GM12865 (cell line): ENCODE measurements around the gene MYO1B.

Source experiments
- DNase-seq: peaks from one replicate; pipeline ENCODE4 v3.0.0; 2010; ENCODE audit warnings: low read depth
- H3K4me3 ChIP-seq: 2 replicates; pipeline ENCODE4 v1.5.1; 2011; ENCODE audit warnings: mild to moderate bottlenecking, low read depth, low read length, control low read depth
- TF ChIP-seq, protein P1 (sequence below): IDR thresholded peaks from 2 replicates; pipeline ENCODE4 v1.5.1; 2011; ENCODE audit warnings: low read length, control low read depth, low read depth, inconsistent platforms; ENCODE audit not compliant: insufficient read depth; ENCODE audit errors: missing control alignments

MYO1B gene

DNA sequence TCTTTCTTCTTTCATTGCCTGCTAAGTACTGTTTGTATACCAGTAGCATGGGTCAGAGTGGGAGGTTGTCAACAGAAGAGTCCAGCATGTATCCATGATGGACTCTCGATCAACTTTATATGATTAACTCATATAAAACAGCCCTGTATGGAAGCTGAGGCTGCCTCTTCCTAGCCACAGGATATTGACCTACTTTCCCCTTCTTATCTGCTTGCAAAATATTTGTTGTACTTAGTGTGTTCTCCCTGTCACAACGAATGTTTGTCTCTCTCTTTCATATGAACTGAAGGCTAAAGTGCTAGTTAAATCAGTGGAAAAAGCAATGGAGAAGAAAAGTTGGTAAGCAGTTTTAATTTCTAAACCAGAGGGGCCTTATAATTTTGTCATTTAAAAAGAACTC lies 17.8 kb downstream of the MYO1B start:
- DNase-seq: no peak
- TF ChIP-seq, protein P1, sequence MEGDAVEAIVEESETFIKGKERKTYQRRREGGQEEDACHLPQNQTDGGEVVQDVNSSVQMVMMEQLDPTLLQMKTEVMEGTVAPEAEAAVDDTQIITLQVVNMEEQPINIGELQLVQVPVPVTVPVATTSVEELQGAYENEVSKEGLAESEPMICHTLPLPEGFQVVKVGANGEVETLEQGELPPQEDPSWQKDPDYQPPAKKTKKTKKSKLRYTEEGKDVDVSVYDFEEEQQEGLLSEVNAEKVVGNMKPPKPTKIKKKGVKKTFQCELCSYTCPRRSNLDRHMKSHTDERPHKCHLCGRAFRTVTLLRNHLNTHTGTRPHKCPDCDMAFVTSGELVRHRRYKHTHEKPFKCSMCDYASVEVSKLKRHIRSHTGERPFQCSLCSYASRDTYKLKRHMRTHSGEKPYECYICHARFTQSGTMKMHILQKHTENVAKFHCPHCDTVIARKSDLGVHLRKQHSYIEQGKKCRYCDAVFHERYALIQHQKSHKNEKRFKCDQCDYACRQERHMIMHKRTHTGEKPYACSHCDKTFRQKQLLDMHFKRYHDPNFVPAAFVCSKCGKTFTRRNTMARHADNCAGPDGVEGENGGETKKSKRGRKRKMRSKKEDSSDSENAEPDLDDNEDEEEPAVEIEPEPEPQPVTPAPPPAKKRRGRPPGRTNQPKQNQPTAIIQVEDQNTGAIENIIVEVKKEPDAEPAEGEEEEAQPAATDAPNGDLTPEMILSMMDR: no peak

GRCh38 chr2:191264647-191265081 lies 19.5 kb downstream of the MYO1B start:
- DNase-seq: no peak
- TF ChIP-seq, protein P1: no peak
- H3K4me3 ChIP-seq: no peak overlapping the region

More for the DNA sequence above, 17.8 kb downstream of the MYO1B start:
- no peak overlapping the region for H3K4me3 ChIP-seq

- TF ChIP-seq, protein P1: no peak
- no peak for DNase-seq
Observed at GRCh38 chr2:191265311-191266170, 20.3 kb downstream of the MYO1B start.

GRCh38 chr2:191266201-191266600 lies 21.0 kb downstream of the MYO1B start:
- no peak for DNase-seq
- TF ChIP-seq, protein P1: no peak
- no peak overlapping the region for H3K4me3 ChIP-seq

More at GRCh38 chr2:191265311-191266170, 20.3 kb downstream of the MYO1B start:
- no peak overlapping the region for H3K4me3 ChIP-seq

- no peak for DNase-seq
- TF ChIP-seq, protein P1: no peak
Observed at GRCh38 chr2:191268596-191268995, 23.4 kb downstream of the MYO1B start.

GRCh38 chr2:191270306-191271161 lies 25.3 kb downstream of the MYO1B start:
- TF ChIP-seq, protein P1: no peak
- DNase-seq: no peak

More at GRCh38 chr2:191268596-191268995, 23.4 kb downstream of the MYO1B start:
- no peak overlapping the region for H3K4me3 ChIP-seq

More at GRCh38 chr2:191270306-191271161, 25.3 kb downstream of the MYO1B start:
- no peak overlapping the region for H3K4me3 ChIP-seq
